T-helper 2 cell (primary cell): Measurements from ENCODE around the gene CTNNBL1.
"Not testable (repeated sequence)": the region's sequence is repeated elsewhere in the genome, so short reads cannot be mapped to it uniquely, and the experiment has no call there.

Source experiments
- DNase-seq, 5 experiments: peaks; one replicate each; pipeline versions ENCODE4 v3.0.0 to v3.0.0-alpha.2; 2012 to 2022

CTNNBL1 gene

DNA sequence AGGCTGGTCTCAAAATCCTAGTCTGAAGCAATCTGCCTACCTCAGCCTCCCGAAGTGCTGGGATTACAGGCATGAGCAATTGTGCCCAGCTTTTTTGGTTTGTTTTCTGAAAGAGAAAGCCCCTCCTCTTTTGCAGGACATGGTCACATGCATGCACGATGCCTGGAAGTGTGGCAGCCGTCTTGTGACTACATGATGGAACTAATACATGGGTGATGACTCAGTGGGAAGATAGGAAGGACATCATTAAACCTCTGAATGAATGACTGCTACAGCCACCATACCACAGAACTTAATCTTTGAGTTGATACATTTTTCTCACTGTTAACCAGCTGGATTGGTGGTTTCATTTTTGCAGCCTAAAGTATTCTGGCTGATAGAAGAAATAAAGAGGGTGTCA lies 13.4 kb upstream of the CTNNBL1 start:
- DNase-seq: no peak

DNA sequence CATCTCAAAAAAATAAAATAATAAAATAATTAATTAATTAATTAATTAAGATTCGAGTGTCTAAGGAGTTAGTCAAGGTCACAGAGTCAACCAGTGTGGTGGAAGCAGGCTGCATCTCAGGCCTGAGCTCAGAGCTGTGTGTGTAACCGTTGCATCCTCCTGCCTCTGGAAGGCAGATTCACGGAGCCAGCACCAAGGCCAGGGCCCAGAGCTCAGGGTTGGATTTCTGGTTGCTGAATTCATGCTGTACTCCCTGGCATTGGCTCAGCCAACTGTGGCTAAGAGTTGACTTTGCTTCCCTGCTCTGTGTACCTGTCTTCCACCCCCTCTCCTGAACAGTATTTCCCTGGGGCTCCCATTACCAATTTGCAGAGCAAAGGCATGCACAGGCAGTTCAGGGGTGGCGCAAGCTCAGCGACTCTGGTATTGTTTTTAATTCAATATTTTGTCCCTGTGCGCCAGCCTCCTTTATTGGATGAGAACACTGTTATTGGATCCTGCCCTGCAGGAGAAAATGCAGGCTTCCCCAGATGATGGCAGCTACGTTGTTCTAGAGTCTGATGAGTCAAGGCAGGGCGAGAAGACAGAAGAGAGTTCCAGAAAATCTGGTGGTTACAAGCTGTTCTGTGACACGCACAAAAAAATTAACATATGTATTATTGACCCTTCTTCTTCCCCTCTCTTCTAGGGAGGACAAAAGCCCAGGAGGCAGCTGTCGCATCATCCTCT lies 12.3 kb upstream of the CTNNBL1 start:
- no peak for DNase-seq

DNA sequence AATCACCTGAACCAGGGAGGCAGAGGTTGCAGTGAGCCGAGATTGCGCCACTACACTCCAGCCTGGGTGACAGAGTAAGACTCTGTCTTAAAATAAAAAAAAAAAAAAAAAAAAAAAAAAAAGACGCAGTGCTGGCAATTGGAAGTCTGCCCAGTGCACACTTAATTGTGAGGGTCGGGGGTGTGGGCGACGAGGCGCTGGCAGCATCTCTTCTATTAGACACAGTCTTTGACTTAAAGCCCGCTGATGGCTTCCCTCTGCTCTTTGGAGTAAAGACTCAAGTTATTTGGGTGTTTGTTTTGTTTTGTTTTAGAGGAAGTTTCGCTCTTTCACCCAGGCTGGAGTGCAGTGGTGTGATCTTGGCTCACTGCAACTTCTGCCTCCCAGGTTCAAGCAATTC lies 10.7 kb upstream of the CTNNBL1 start:
- DNase-seq: not testable (repeated sequence)

DNA sequence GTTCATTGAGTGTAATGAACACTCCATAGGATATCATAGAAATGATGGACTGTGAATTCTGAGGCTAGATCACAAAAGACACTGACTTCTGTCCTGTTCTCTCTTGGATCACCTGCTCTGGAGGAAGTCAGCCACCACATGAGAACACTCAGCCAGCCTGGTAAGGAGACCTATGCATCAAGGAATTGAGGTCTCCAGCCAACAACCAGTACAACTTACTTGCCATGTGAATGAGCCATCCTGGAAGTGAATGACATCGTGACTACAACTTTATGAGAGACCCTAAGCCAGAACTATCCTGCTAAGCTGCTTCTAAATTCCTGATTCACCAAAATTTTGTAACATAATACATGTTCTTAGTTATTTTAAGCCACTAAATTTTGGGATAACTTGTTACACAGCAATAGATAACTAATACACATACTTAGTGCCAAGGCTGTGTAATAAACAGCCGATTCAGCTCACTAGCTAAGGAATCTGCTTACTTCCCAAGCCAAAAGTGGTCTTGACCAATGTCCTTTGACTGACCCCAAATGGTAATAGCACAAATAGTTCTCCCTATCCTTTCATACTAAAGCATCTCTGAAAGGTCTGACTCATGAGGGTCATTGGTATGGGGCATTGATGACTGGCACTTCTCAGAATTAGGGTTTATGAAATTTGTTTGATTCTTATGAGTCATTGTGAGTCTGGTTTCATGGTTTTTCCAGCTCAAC lies 6.9 kb upstream of the CTNNBL1 start:
- no peak for DNase-seq

DNA sequence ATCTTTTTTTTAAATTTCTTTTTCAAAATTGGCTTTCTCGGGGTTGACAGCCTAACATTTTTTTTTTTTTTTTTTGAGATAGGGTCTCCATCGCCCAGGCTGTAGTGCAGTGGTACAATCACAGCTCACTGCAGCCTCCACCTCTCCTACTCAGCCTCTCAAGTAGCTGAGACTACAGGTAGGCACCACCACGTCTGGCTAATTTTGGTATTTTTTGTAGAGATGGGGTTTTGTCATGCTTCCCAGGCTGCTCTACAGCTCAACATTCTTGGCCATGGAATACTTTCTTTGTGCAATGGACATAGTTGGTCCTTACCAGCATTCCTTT lies 6.4 kb upstream of the CTNNBL1 start:
- DNase-seq: no peak

DNA sequence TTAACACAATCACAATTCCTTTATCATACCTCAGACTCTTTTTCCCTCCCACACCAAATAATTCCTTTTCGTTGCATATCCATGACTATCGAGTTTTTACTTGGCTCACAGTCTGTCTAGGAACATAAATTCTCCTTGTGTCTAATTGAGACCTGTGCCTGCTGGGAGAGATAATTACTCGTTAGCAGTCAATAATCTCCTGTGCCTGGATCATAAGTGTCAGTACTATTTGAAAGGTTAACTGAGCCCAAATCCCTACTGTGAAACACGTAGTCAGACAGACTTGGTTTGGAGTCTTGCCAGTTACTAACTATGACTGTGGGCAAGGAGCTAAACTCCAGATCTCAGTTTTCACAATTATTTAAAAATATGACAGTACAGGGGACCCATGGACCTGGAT lies 5.7 kb upstream of the CTNNBL1 start:
- no peak for DNase-seq

- DNase-seq: no peak
Measured at GRCh38 chr20:37690626-37691369, 3.0 kb upstream of the CTNNBL1 start.

DNA sequence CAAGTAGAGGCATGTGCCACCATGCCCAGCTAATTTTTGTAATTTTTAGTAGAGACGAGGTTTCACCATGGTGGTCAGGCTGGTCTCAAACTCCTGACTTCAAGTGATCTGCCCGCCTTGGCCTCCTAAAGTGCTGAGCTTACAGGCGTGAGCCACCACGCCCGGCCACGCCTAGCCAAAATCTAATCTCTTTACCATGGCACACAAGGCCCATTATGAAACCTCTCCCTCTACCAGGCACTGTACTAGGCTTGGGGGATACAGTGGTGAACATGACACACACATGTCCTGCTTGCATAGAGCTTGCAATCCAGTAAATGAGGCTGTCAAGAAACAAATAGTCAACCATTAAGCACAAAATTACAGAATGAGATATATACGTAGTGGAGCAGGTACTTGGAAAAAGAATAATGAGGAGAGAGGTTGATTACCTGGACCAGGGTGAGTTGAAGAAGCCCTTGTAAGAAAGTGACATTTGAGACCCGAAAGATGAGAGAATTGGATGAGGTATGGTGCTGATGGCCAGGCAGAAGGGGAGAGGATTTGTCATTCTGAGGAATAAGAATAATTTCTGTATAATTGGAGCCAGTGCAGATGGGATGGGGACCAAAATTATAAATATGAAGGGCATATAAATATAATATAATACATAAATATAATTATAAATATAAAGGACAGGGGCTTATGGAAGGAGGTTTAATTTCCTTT lies 1.2 kb upstream of the CTNNBL1 start:
- no peak for DNase-seq

- DNase-seq: no peak
Measured at GRCh38 chr20:37693242-37693634, 592 bp upstream of the CTNNBL1 start.

GRCh38 chr20:37695684-37696342 lies 2.0 kb downstream of the CTNNBL1 start:
- DNase-seq: no peak

GRCh38 chr20:37697314-37697713 lies 3.5 kb downstream of the CTNNBL1 start:
- DNase-seq: no peak

GRCh38 chr20:37699202-37699601 lies 5.4 kb downstream of the CTNNBL1 start:
- no peak for DNase-seq

GRCh38 chr20:37700301-37700700 lies 6.5 kb downstream of the CTNNBL1 start:
- no peak for DNase-seq

DNA sequence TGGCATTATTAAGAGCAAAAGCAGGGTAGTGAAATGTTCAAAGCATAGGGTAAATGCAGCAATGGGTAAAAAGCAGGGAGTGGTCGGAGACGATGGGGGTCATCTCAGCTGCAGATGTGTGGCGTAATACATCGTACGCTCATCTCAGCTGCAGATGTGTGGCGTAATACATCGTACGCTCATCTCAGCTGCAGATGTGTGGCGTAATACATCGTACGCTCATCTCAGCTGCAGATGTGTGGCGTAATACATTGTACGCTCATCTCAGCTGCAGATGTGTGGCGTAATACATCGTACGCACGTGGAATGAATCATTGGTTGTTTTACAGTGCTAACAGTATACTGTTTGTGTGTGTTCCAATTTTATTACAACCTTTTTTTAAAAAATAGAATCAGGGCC lies 7.8 kb downstream of the CTNNBL1 start:
- DNase-seq: not testable (repeated sequence)

GRCh38 chr20:37702403-37703034 lies 8.7 kb downstream of the CTNNBL1 start:
- no peak for DNase-seq

- DNase-seq: no peak
Measured at GRCh38 chr20:37703035-37703845, 9.4 kb downstream of the CTNNBL1 start.

DNA sequence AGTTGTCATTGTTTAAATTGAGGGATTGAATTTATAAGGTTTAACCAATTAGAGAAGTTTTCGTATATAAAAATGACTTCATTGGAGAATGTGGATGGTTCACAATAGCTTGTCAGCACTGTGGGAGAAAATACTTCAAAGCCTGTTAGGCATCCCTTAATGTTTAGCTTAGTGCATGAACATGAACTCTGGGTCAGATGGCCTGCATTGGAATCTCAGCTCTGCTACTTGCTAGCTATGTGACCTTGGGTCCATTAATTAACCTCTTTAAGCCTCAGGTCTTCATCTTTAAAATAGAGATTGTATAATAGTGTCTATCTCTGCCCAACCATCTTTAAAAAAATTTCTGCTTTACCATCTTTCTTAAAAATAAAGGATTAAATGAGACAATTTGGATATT lies 11.1 kb downstream of the CTNNBL1 start:
- DNase-seq: no peak

DNA sequence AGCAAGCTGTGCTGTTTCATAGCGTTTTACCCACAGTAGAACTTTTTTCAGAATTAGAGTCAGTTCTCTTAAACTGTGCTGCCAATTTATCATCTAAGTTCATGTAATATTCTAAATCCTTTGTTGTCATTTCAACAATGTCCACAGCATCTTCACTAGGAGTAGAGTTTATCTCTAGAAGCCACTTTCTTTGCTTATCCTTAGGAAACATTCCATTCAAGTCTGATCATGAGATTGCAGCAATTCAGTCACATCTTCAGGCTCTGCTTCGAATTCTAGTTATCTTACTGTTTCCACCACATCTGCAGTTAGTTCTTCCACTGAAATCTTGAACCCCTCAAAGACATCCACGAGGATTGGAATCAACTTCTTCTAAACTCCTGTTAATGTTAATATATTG lies 12.5 kb downstream of the CTNNBL1 start:
- no peak for DNase-seq

DNA sequence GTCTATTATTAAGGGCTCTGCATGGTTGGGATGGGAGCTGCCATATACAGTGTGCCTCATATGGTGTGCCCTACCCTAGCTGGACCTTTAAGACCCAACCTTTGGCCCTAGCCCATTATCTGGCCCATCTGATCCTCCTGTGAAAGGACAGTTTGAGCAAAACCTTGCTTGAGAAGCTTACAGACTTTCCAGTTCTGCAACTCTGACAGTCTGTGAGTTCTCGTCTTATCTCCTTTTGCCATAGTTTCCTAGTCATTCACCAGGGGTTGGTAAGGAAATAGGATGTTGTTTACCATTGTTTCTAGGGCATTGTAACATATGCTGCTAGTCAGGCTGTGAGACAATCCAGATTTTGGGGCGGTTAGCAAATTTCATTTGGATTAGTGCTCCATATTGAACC lies 17.2 kb downstream of the CTNNBL1 start:
- no peak for DNase-seq

DNA sequence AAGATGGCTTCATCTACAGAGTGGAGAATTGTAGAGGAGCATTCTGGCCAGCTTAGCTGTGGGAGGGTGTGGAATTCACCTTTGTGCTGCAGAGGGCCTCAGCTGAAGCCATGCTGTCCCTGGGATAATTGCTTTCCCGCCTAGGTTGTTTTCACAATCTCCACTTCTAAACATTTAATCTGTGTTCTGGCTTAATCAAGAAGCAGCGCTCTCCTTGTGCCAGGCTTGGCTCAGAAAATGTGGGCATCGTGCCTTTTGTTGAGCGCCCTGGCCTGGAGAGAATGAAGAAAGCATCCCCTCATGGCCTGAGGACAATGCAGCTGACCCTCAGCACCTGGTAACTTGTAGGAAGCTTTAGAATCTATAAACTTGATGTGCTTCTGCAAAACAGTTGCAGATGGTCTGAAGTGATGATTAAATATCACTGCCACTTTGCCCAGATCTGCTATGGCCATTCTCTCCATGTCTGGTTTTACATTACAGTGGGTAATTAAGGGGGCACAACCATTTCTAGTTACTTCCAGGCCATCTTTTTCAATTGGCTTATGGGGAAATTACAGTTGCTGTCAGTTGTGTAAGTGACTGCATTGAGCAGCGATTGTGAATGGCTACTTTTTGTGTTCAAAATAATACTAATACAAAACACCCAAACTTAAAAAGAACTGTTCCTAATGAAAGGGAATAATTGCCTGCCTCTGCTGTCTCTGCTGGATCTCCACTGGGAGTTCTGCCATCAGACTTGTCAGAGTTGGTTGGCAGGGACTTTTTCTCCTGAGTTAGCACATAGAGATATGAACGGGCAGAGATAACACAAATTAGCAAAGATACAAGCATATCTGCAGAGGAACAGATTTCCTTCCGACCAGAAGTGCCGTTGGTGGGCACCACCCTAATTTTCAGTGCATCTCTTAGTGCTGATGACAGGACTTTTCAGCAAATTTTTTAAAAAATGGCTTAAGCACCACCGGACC lies 18.4 kb downstream of the CTNNBL1 start:
- DNase-seq: no peak
